ENCODE measurements around the gene FOXA3. TPM values are rescaled to one million over a fixed set of nuclear protein-coding genes. Genes with fewer than 3 reads are reported as not detected.

Gene FOXA3
- under 1 TPM; 0.40 to 0.62 TPM for total RNA-seq

GRCh38 chr19:45863840-45864628 is at the start of gene FOXA3:
TSS of gene FOXA3 (plus strand) at chr19:45864326. CDS start at chr19:45864457, 131 bp downstream.
- ChIA-PET CTCF (interaction anchor here (0.6 to 6.6 kb wide), 14 partner anchors 21 to 570 kb away, joined by 3 to 84 read pairs (median 4); partner anchors contain the start of genes CCDC61, IRF2BP1, MYPOP and SIX5), POLR2A (interaction anchor here (0.6 to 2.3 kb wide), 7 partner anchors 11 to 131 kb away, joined by 3 to 23 read pairs (median 4); partner anchors contain the start of genes CCDC61 and IRF2BP1)
- H3K4me3 Mint-ChIP-seq, result peak within 1 kb of the TSS; percentile 87
- H3K36me3 Mint-ChIP-seq (ENCODE audit: low read depth), result peaks cover 8% of the 10 kb centered on the region
- DNase-seq (peak; percentile 84), ATAC-seq (peak; percentile 34)
- peaks cover 24% of the 10 kb centered on the region for H3K4me1 Mint-ChIP-seq
- peaks cover 17% of the 10 kb centered on the region for H3K27me3 Mint-ChIP-seq
- H3K27ac Mint-ChIP-seq, result peak within 1 kb of the TSS; percentile 95
- intact Hi-C loops (cut with DNase I, micrococcal nuclease), result loop anchor here (1.0 to 5.0 kb wide), 22 partner anchors 12 to 987 kb away; partner anchors contain the start of genes CCDC61 (in 2 of the 2), DMWD (in 2 of the 2), IRF2BP1 (in 2 of the 2) and MYPOP (in 2 of the 2)
- no peaks in the 10 kb centered on the region for H3K9me3 Mint-ChIP-seq (ENCODE audit: low read depth)

GRCh38 chr19:45814851-45815480 is 49.2 kb upstream of the FOXA3 start, which contains the start of gene RSPH6A:
TSS of gene RSPH6A (minus strand) at chr19:45815308. CDS start at chr19:45815176, 132 bp downstream.
- ChIA-PET POLR2A (no interaction called here), CTCF (interaction anchor here (0.6 to 1.4 kb wide), 3 partner anchors 11 to 68 kb away, joined by 3 to 7 read pairs (median 5); no protein-coding TSS in a partner anchor)
- Mint-ChIP-seq H3K4me1 (peaks cover 7% of the 10 kb centered on the region), H3K36me3 (ENCODE audit: low read depth) (peaks cover 17% of the 10 kb centered on the region), H3K9me3 (ENCODE audit: low read depth) (no peaks in the 10 kb centered on the region), H3K4me3 (no peak within 1 kb of the TSS), H3K27me3 (peaks cover 10% of the 10 kb centered on the region), H3K27ac (no peak within 1 kb of the TSS)
- intact Hi-C loops (cut with DNase I, micrococcal nuclease), result loop anchor here in 1 of 2 experiments (10.0 kb wide), 1 partner anchor 200 kb away; no protein-coding TSS in a partner anchor
- DNase-seq (no peak), ATAC-seq (no peak)

GRCh38 chr19:45815481-45816216 is 48.5 kb upstream of the FOXA3 start:
- no peaks in the 10 kb centered on the region for H3K9me3 Mint-ChIP-seq (ENCODE audit: low read depth)
- peaks cover 21% of the 10 kb centered on the region for H3K36me3 Mint-ChIP-seq (ENCODE audit: low read depth)
- DNase-seq, result no peak
- peaks cover 10% of the 10 kb centered on the region for H3K27me3 Mint-ChIP-seq
- POLR2A ChIA-PET, result no interaction called here
- ATAC-seq, result no peak
- H3K27ac Mint-ChIP-seq, result no peak overlapping the region
- intact Hi-C loops (cut with DNase I, micrococcal nuclease), result loop anchor here (2.0 to 10.0 kb wide), 4 partner anchors 23 to 201 kb away; partner anchors contain the start of gene DMWD (in 1 of the 2)
- CTCF ChIA-PET, result interaction anchor here (1.1 to 2.6 kb wide), 4 partner anchors 9 to 21 kb away, joined by 3 to 15 read pairs (median 8); no protein-coding TSS in a partner anchor
- no peak overlapping the region for H3K4me3 Mint-ChIP-seq
- peaks cover 7% of the 10 kb centered on the region for H3K4me1 Mint-ChIP-seq

DNA sequence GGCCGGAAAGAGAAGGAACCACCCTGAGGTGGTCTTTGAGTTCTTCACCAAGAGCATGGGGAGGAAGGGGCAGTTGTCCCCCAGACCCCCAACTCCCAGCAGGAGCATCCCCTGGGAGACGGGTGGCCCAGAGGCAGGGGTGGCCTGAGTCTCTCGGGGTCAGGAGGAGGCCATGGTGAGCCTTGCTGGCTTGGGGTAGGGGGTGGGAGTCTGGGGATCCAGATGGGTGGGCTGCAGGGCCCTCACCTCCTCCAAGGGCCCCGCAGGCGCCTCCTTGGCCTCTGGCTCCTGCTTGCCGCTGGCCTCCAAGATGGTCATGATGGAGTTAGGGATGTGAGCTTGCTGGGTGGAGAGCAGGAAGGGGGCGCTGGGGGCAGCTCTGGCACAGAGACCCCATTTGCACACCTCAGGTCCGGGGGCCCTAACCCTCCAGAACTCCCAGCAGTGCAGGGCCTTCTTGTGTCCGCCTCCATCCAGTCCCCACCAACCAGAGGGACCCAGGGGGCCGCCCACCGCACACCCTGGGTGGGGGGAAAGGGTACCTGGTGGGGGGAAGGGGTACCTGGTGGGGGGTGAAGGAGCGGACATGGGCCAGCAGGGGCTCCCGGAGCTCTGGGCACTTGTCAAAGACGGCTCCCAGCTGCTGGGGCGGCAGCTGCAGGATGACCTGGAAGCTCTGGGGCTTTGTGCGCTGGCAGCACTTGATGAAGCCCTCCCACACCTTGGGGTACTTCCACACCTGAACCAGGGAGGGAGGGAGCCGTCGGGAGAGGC is 47.7 kb upstream of the FOXA3 start:
- Mint-ChIP-seq H3K27ac (no peak overlapping the region), H3K9me3 (ENCODE audit: low read depth) (no peaks in the 10 kb centered on the region), H3K4me1 (peaks cover 7% of the 10 kb centered on the region), H3K4me3 (no peak overlapping the region), H3K27me3 (peaks cover 10% of the 10 kb centered on the region), H3K36me3 (ENCODE audit: low read depth) (peaks cover 24% of the 10 kb centered on the region)
- POLR2A ChIA-PET, result interaction anchor here (1.0 kb wide), 1 partner anchor 48 kb away, joined by 4 read pairs; the partner anchor contains the start of gene SIX5
- intact Hi-C loops (cut with DNase I, micrococcal nuclease), result loop anchor here (1.0 to 10.0 kb wide), 8 partner anchors 24 to 449 kb away; partner anchors contain the start of gene DMWD (in 1 of the 2)
- CTCF ChIA-PET, result interaction anchor here (0.5 to 2.6 kb wide), 36 partner anchors 8 to 1139 kb away, joined by 3 to 16 read pairs (median 5); partner anchors contain the start of genes CCDC61, GIPR, QPCTL and SIX5
- DNase-seq, result no peak
- no peak for ATAC-seq

- DNase-seq (peak; percentile 99), ATAC-seq (peak; percentile 100)
- H3K4me3 Mint-ChIP-seq, result no peak overlapping the region
- POLR2A ChIA-PET, result interaction anchor here (1.0 kb wide), 1 partner anchor 48 kb away, joined by 4 read pairs; the partner anchor contains the start of gene SIX5
- peaks cover 10% of the 10 kb centered on the region for H3K27me3 Mint-ChIP-seq
- peaks cover 24% of the 10 kb centered on the region for H3K36me3 Mint-ChIP-seq (ENCODE audit: low read depth)
- peaks cover 7% of the 10 kb centered on the region for H3K4me1 Mint-ChIP-seq
- H3K27ac Mint-ChIP-seq, result no peak overlapping the region
- intact Hi-C loops (cut with DNase I, micrococcal nuclease), result loop anchor here (1.0 to 10.0 kb wide), 8 partner anchors 24 to 448 kb away; partner anchors contain the start of gene DMWD (in 1 of the 2)
- H3K9me3 Mint-ChIP-seq (ENCODE audit: low read depth), result no peaks in the 10 kb centered on the region
- CTCF ChIA-PET, result interaction anchor here (0.5 to 2.6 kb wide), 40 partner anchors 9 to 1138 kb away, joined by 3 to 16 read pairs (median 5); partner anchors contain the start of genes CCDC61, EML2, GIPR and QPCTL
These were observed 47.0 kb upstream of the FOXA3 start for GRCh38 chr19:45817010-45817724.

DNA sequence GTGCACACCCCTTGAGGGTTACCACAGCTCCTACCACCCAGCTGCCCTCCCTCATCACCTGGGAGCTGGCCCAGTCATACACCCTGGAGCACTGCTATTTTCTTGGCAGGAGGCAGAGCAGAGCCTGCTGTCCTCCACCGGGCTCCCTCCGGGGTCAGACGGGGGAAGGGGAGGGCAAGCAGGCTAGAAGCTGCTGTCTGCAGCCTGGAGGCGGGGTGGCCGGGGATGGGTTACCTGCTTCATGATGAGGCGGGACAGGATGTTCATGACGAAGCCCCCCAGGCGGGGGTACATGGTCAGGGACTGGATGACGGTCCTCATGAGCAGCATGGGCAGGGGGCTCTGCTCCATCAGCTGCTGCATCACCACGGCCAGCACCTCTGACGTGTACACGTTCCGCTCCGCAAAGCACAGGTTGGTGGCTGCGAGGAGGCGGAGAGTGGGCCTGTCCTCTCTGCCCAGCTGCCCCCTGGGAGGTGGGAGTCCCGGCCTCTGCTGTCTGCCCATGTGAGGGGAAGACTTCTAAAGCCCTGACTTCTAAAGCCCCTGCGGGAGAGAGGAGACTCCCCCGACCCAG is 46.3 kb upstream of the FOXA3 start:
- no peak for ATAC-seq
- DNase-seq, result no peak
- POLR2A ChIA-PET, result interaction anchor here (0.6 kb wide), 1 partner anchor 107 kb away, joined by 3 read pairs; no protein-coding TSS in a partner anchor
- Mint-ChIP-seq H3K4me1 (peaks cover 7% of the 10 kb centered on the region), H3K9me3 (ENCODE audit: low read depth) (no peaks in the 10 kb centered on the region), H3K27ac (no peak overlapping the region), H3K27me3 (peaks cover 6% of the 10 kb centered on the region), H3K4me3 (no peak overlapping the region), H3K36me3 (ENCODE audit: low read depth) (peaks cover 24% of the 10 kb centered on the region)
- intact Hi-C loops (cut with DNase I, micrococcal nuclease), result loop anchor here (1.0 to 10.0 kb wide), 8 partner anchors 25 to 447 kb away; partner anchors contain the start of gene DMWD (in 1 of the 2)
- CTCF ChIA-PET, result interaction anchor here (0.6 to 2.6 kb wide), 14 partner anchors 9 to 185 kb away, joined by 3 to 16 read pairs (median 6); partner anchors contain the start of genes SIX5 and SYMPK

GRCh38 chr19:45819769-45820168 is 44.4 kb upstream of the FOXA3 start:
- ATAC-seq (no peak), DNase-seq (no peak)
- no peak overlapping the region for H3K4me3 Mint-ChIP-seq
- POLR2A ChIA-PET, result no interaction called here
- peaks cover 26% of the 10 kb centered on the region for H3K36me3 Mint-ChIP-seq (ENCODE audit: low read depth)
- H3K4me1 Mint-ChIP-seq, result peaks cover 7% of the 10 kb centered on the region
- no peak overlapping the region for H3K27ac Mint-ChIP-seq
- H3K27me3 Mint-ChIP-seq, result no peaks in the 10 kb centered on the region
- CTCF ChIA-PET, result interaction anchor here (0.7 kb wide), 1 partner anchor 165 kb away, joined by 3 read pairs; no protein-coding TSS in a partner anchor
- no peaks in the 10 kb centered on the region for H3K9me3 Mint-ChIP-seq (ENCODE audit: low read depth)
- intact Hi-C loops (cut with DNase I, micrococcal nuclease), result loop anchor here in 1 of 2 experiments (10.0 kb wide), 1 partner anchor 195 kb away; no protein-coding TSS in a partner anchor

- peaks cover 5% of the 10 kb centered on the region for H3K4me1 Mint-ChIP-seq
- ChIA-PET POLR2A (interaction anchor here (0.6 kb wide), 1 partner anchor 97 kb away, joined by 3 read pairs; no protein-coding TSS in a partner anchor), CTCF (interaction anchor here (1.2 kb wide), 1 partner anchor 22 kb away, joined by 4 read pairs; no protein-coding TSS in a partner anchor)
- intact Hi-C loops (cut with DNase I, micrococcal nuclease), result no loop called here
- DNase-seq, result no peak
- no peaks in the 10 kb centered on the region for H3K9me3 Mint-ChIP-seq (ENCODE audit: low read depth)
- peaks cover 25% of the 10 kb centered on the region for H3K36me3 Mint-ChIP-seq (ENCODE audit: low read depth)
- H3K27me3 Mint-ChIP-seq, result no peaks in the 10 kb centered on the region
- no peak overlapping the region for H3K4me3 Mint-ChIP-seq
- no peak for ATAC-seq
- H3K27ac Mint-ChIP-seq, result no peak overlapping the region
These were observed 43.6 kb upstream of the FOXA3 start for GRCh38 chr19:45820413-45821102.
